H9 (cell line): ENCODE measurements around the gene SATB2. TPM values are rescaled to one million over a fixed set of nuclear protein-coding genes. Genes with fewer than 3 reads are reported as not detected.

Experiments used
- DNase-seq: peaks from one replicate; pipeline ENCODE4 v3.0.0-alpha.2; 2017
- H2AFZ ChIP-seq: one replicate; pipeline ENCODE4 v1.6.1; 2013; ENCODE audit warnings: mild to moderate bottlenecking, low read length, control low read depth, moderate library complexity
- H2AK5ac ChIP-seq: 2 replicates; pipeline ENCODE4 v1.6.1; 2013; ENCODE audit warnings: low read length, control low read depth, mixed read lengths; ENCODE audit not compliant: insufficient read length
- H2BK120ac ChIP-seq: one replicate; pipeline ENCODE4 v1.6.1; 2013; ENCODE audit warnings: low read depth, mild to moderate bottlenecking, low read length, control low read depth, inconsistent platforms; ENCODE audit not compliant: poor library complexity, severe bottlenecking
- H2BK12ac ChIP-seq: 2 replicates; pipeline ENCODE4 v1.6.1; 2013; ENCODE audit warnings: low read length, control low read depth, mixed read lengths, low read depth; ENCODE audit not compliant: insufficient read length
- H2BK15ac ChIP-seq: 2 replicates; pipeline ENCODE4 v1.6.1; 2013; ENCODE audit warnings: low read depth, low read length, control low read depth
- H2BK20ac ChIP-seq: one replicate; pipeline ENCODE4 v1.6.1; 2013; ENCODE audit warnings: low read depth, mild to moderate bottlenecking, low read length, control low read depth, inconsistent platforms; ENCODE audit not compliant: poor library complexity, severe bottlenecking
- H2BK5ac ChIP-seq: 2 replicates; pipeline ENCODE4 v1.6.1; 2013; ENCODE audit warnings: low read length, control low read depth, mixed read lengths; ENCODE audit not compliant: insufficient read length
- H3K14ac ChIP-seq: 2 replicates; pipeline ENCODE4 v1.6.1; 2013; ENCODE audit warnings: low read length, control low read depth; ENCODE audit not compliant: insufficient read depth
- H3K18ac ChIP-seq: 2 replicates; pipeline ENCODE4 v1.6.1; 2013; ENCODE audit warnings: low read depth, mild to moderate bottlenecking, mixed read lengths, low read length, control low read depth; ENCODE audit not compliant: insufficient read length
- H3K23ac ChIP-seq: 2 replicates; pipeline ENCODE4 v1.6.1; 2013; ENCODE audit warnings: low read length, control low read depth, mixed read lengths, low read depth; ENCODE audit not compliant: insufficient read length
- H3K23me2 ChIP-seq: 2 replicates; pipeline ENCODE4 v1.6.1; 2013; ENCODE audit warnings: low read depth, mild to moderate bottlenecking, mixed read lengths, low read length, control low read depth; ENCODE audit not compliant: insufficient read length, poor library complexity, severe bottlenecking
- H3K27ac ChIP-seq: 2 replicates; pipeline ENCODE4 v1.5.1; 2013; ENCODE audit warnings: low read length, control low read depth, mixed read lengths, low read depth; ENCODE audit not compliant: insufficient read length
- H3K27me3 ChIP-seq: 2 replicates; pipeline ENCODE4 v1.6.1; 2013; ENCODE audit warnings: low read length, control low read depth, inconsistent platforms; ENCODE audit not compliant: insufficient read depth
- H3K4ac ChIP-seq: 2 replicates; pipeline ENCODE4 v1.6.1; 2013; ENCODE audit warnings: low read depth, mild to moderate bottlenecking, control low read depth, inconsistent platforms, low read length, moderate library complexity
- H3K4me1 ChIP-seq: 2 replicates; pipeline ENCODE4 v1.6.1; 2013; ENCODE audit warnings: low read length, control low read depth, inconsistent platforms; ENCODE audit not compliant: insufficient read depth
- H3K4me2 ChIP-seq: 2 replicates; pipeline ENCODE4 v1.6.1; 2013; ENCODE audit warnings: low read length, control low read depth, mixed read lengths; ENCODE audit not compliant: insufficient read length, insufficient read depth
- H3K56ac ChIP-seq: 2 replicates; pipeline ENCODE4 v1.6.1; 2013; ENCODE audit warnings: low read depth, mild to moderate bottlenecking, mixed read lengths, low read length, control low read depth; ENCODE audit not compliant: insufficient read length
- H3K79me1 ChIP-seq: 2 replicates; pipeline ENCODE4 v1.6.1; 2013; ENCODE audit warnings: low read depth, mild to moderate bottlenecking, moderate library complexity, low read length, control low read depth, inconsistent platforms; ENCODE audit not compliant: insufficient read depth, poor library complexity, severe bottlenecking
- H3K79me2 ChIP-seq: 2 replicates; pipeline ENCODE4 v1.6.1; 2013; ENCODE audit warnings: low read length, control low read depth, inconsistent platforms; ENCODE audit not compliant: insufficient read depth
- H3K9ac ChIP-seq: 2 replicates; pipeline ENCODE4 v1.6.1; 2013; ENCODE audit warnings: low read length, control low read depth, mixed read lengths; ENCODE audit not compliant: insufficient read length; ENCODE audit errors: extremely low read depth
- H3K9me3 ChIP-seq: one replicate; pipeline ENCODE4 v1.6.1; 2013; ENCODE audit warnings: low read depth, low read length, inconsistent platforms; ENCODE audit not compliant: control insufficient read depth
- H3T11ph ChIP-seq: one replicate; pipeline ENCODE4 v1.6.1; 2013; ENCODE audit warnings: mild to moderate bottlenecking, low read length, control low read depth, inconsistent platforms
- H4K20me1 ChIP-seq: one replicate; pipeline ENCODE4 v1.6.1; 2013; ENCODE audit not compliant: control insufficient read depth, insufficient read length, insufficient read depth
- H4K5ac ChIP-seq: 2 replicates; pipeline ENCODE4 v1.6.1; 2013; ENCODE audit warnings: low read depth, mild to moderate bottlenecking, mixed read lengths, low read length, control low read depth; ENCODE audit not compliant: insufficient read length
- H4K8ac ChIP-seq: replicated peaks from 2 replicates; pipeline ENCODE4 v1.6.1; 2013; ENCODE audit warnings: low read length, control low read depth, mixed read lengths, low read depth; ENCODE audit not compliant: insufficient read length
- H4K91ac ChIP-seq: 2 replicates; pipeline ENCODE4 v1.6.1; 2013; ENCODE audit warnings: low read depth, mild to moderate bottlenecking, moderate library complexity, mixed read lengths, low read length, control low read depth; ENCODE audit not compliant: insufficient read length
- H3K27ac Mint-ChIP-seq, 3 experiments: 2 replicates in 2 of 3; 3 replicates in 1 of 3; pipeline ENCODE4 v1.8.0; 2020 to 2021; ENCODE audit warnings: mixed read lengths in 3 of 3, mild to moderate bottlenecking in 1 of 3, moderate library complexity in 1 of 3
- H3K27me3 Mint-ChIP-seq: 2 replicates; pipeline ENCODE4 v1.8.0; 2021; ENCODE audit warnings: low read depth, mild to moderate bottlenecking, moderate library complexity, mixed read lengths
- H3K36me3 Mint-ChIP-seq, 3 experiments: 2 replicates in 2 of 3; 3 replicates in 1 of 3; pipeline ENCODE4 v1.8.0; 2020 to 2021; ENCODE audit warnings: low read depth in 3 of 3, mixed read lengths in 3 of 3; ENCODE audit not compliant: insufficient read depth in 1 of 3
- H3K4me1 Mint-ChIP-seq, 2 experiments: 2 replicates each; pipeline ENCODE4 v1.8.0; 2020; ENCODE audit warnings: mixed read lengths in 2 of 2
- H3K4me3 Mint-ChIP-seq, 2 experiments: 2 replicates in 1 of 2; 3 replicates in 1 of 2; pipeline ENCODE4 v1.8.0; 2020 to 2021; ENCODE audit warnings: mild to moderate bottlenecking in 2 of 2, mixed read lengths in 2 of 2, moderate library complexity in 1 of 2
- H3K9me3 Mint-ChIP-seq, 2 experiments: 2 replicates in 1 of 2; 3 replicates in 1 of 2; pipeline ENCODE4 v1.8.0; 2020; ENCODE audit warnings: mild to moderate bottlenecking in 2 of 2, mixed read lengths in 2 of 2, moderate library complexity in 1 of 2
- CTCF ChIP-seq: fragments of 200-600 bp; sonication (generic); conservative IDR thresholded peaks from 3 replicates; pipeline ENCODE4 v1.8.0; 2021; ENCODE audit warnings: antibody characterized with exemption, mild to moderate bottlenecking
- WGBS: extraction: QIAGEN DNeasy Blood & Tissue Kit; methylation state at CpG from one replicate; pipeline ENCODE4 v1.1.7; 2013; ENCODE audit warnings: missing lambda C conversion rate, low lambda C conversion rate, mixed read lengths; ENCODE audit not compliant: insufficient read length; ENCODE audit errors: extremely low coverage; 5-methylcytosine and 5-hydroxymethylcytosine counted together
- total RNA-seq: library from RNA; stranded (reverse); gene quantifications from 2 replicates; pipeline ENCODE4 v1.2.1, GENCODE V29; 2021

SATB2 gene
- total RNA-seq, 1 experiment from 2014 or later, result 23.8 TPM

DNA sequence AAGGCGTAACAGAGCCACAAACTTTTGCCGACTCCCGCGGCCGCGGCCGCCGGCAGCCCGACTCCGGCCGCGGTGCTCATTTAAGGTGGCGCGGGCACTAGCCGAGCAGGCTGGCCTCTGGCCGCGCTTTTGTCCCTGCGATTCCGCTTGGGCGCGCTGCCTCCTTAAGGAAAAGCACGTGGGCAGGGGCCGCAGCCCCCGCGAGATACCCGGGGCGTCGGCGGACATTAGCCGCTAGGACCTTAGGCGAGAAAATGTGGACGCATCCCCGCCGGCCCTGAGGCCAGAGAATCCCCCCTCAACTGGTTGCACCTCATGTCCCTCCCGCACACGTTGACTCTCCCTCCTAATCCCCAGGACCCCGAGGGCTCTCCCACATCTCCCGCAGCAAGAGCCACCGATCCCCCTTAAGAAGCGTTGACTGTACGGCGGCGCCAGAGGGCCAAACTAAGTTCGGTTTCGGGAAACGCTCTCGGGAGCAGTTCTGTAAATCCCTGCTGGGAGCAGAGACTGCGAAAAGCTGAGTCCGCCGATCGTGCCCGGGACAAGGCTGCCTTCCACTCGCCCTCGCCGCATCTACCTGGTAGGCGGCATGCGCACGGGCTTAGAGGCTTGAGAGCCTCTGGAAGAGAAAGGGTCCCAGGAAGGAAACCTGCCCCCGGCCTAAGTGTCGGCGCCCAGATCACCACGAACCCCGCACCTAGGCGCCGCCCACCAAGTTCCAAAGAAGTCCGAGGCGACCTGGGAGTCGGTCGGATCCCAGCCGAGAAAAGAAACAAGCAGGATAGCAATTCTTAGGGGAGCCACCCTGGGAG is 1.8 kb upstream of the SATB2 start:
- H2AFZ ChIP-seq, result peak overlapping the region; percentile 12
- peak overlapping the region; percentile 92 for H3K4me2 ChIP-seq
- peak; percentile 94 for DNase-seq
- H3K27ac ChIP-seq, result no peak overlapping the region
- H3K56ac ChIP-seq, result no peak overlapping the region
- H4K20me1 ChIP-seq, result no peaks in the 10 kb centered on the region
- H3K79me1 ChIP-seq, result no peaks in the 10 kb centered on the region
- no peaks in the 10 kb centered on the region for H3K79me2 ChIP-seq
- peaks cover 61% of the 10 kb centered on the region for H3K27me3 Mint-ChIP-seq
- H3K4me1 ChIP-seq, result no peaks in the 10 kb centered on the region
- no peak overlapping the region for H2BK20ac ChIP-seq
- H4K8ac ChIP-seq, result no peak overlapping the region
- no peak overlapping the region for H2BK15ac ChIP-seq
- H2AK5ac ChIP-seq, result no peak overlapping the region
- H3K18ac ChIP-seq, result peak overlapping the region; percentile 33
- no peak overlapping the region for H4K5ac ChIP-seq
- H3K4me3 Mint-ChIP-seq, result peak overlapping the region; percentile 86 to 95
- H3K9ac ChIP-seq, result peak overlapping the region; percentile 50
- peaks cover 0 to 1% (median 0%) of the 10 kb centered on the region in 3 experiments; a peak in 2 of 7 replicates for H3K36me3 Mint-ChIP-seq
- H3K9me3 ChIP-seq, result no peaks in the 10 kb centered on the region
- no peak overlapping the region for H2BK12ac ChIP-seq
- H3K23me2 ChIP-seq, result peaks cover 38% of the 10 kb centered on the region
- no peak for TF ChIP-seq CTCF
- no peak overlapping the region for H3T11ph ChIP-seq
- WGBS, result no CpG with 5 or more reads among the region's 70 CpGs
- peak overlapping the region; percentile 68; the same call in 1 of the 2 replicates for H3K14ac ChIP-seq
- H3K4me1 Mint-ChIP-seq, result peaks cover 27 to 35% of the 10 kb centered on the region in 2 experiments
- no peak overlapping the region for H2BK120ac ChIP-seq
- peaks cover 20% of the 10 kb centered on the region for H3K27me3 ChIP-seq
- H3K9me3 Mint-ChIP-seq, result no peaks in the 10 kb centered on the region; a peak in 1 of 5 replicates
- H3K4ac ChIP-seq, result no peak overlapping the region
- H4K91ac ChIP-seq, result no peak overlapping the region
- no peak overlapping the region for H3K23ac ChIP-seq
- H3K27ac Mint-ChIP-seq, result peak overlapping the region in 2 of 3 experiments; percentile 57 to 98; a peak in 4 of 7 replicates
- no peak overlapping the region for H2BK5ac ChIP-seq
